IPS-18c (cell line): Measurements from ENCODE around the gene GBP6.
"Not testable (repeated sequence)": the region's sequence is repeated elsewhere in the genome, so short reads cannot be mapped to it uniquely, and the experiment has no call there.

Experiments used
- H3K4me3 ChIP-seq: 2 replicates; pipeline ENCODE4 v1.7.0; 2013; ENCODE audit warnings: low read depth, mild to moderate bottlenecking, low read length, moderate library complexity; ENCODE audit not compliant: insufficient read depth
- H3K9me3 ChIP-seq: one replicate; pipeline ENCODE4 v1.6.1; 2013; ENCODE audit warnings: mild to moderate bottlenecking, low read length, moderate library complexity; ENCODE audit not compliant: control insufficient read depth, insufficient read depth

Gene GBP6

GRCh38 chr1:89429681-89430080 lies 65.8 kb downstream of the GBP6 start:
- not testable (repeated sequence) for H3K4me3 ChIP-seq, H3K9me3 ChIP-seq

- Histone ChIP-seq H3K4me3 (no peak overlapping the region), H3K9me3 (peaks cover 4% of the 10 kb centered on the region)
These were observed 69.6 kb downstream of the GBP6 start for GRCh38 chr1:89433421-89433820.

GRCh38 chr1:89434058-89434780 lies 70.4 kb downstream of the GBP6 start:
- H3K9me3 ChIP-seq, H3K4me3 ChIP-seq: not testable (repeated sequence)
